Left ventricle myocardium superior (tissue), 1 donor: ENCODE data around the gene ITSN1. TPM values are rescaled to one million over a fixed set of nuclear protein-coding genes. Genes with fewer than 3 reads are reported as not detected.

Source experiments
- ATAC-seq: fragments of 200-7000 bp; cut with Tn5 transposase; one replicate; pipeline ENCODE4 v1.9.1; 2020; ENCODE audit warnings: mild to moderate bottlenecking, moderate library complexity
- DNase-seq: peaks from one replicate; pipeline ENCODE4 v3.0.0-alpha.2; 2020
- intact Hi-C: fragments of 100-400 bp; cut with micrococcal nuclease; formaldehyde crosslinking; loops from one replicate; pipeline ENCODE4 v1.11.0; 2022
- total RNA-seq: library from RNA; stranded (reverse); fragmentation: NEBNext Ultra II Directional; extraction: Animal tissue kit (Norgen Biotek cat#: 25700); gene quantifications from one replicate; pipeline ENCODE4 v1.2.1, GENCODE V29; 2021
- donor health status: DM: no; HTN: yes; CAD: no; lungs with severe emphysema.

The ITSN1 gene
- total RNA-seq, 1 donor from 2014 or later: 44.4 TPM

DNA sequence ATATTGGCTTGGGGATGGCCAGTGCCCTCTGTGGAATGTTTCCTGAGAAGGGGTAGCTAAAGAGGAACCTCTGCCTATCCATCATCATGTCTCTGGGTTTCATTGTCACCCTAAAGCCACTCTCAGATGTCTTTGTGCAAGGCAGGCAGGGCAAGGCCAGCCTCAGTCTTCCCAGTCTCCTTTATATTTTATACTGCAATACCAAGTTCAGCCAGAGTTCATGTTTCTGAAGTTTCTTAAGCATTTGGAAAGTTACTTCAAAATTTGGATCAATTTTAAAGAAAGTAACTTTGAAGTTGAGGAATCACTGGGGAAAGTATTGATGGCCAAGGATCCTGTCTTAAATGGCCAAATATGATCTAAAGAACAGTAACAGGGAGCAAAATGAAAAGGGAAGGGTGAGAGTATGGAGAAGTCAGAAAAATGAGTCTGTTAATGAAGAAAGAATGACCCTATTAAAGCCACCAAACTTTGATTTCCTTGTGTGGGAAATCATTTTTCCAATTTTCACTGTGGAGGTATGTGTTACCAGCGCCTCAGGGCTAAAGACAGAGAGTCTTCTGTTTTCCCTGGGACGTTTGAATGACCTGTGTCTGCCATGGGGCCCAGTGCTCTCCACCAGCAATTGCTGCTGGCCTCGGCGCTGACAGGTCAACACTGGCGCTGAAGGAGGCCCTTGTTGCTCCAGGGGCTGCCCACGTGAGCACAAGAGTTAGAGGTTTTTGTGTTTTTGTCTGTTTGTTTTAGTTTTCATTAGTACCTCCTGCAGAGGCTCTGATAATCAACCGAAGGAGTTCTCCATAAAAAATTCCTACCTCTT, 179.4 kb downstream of the ITSN1 start:
- intact Hi-C loops: no loop called here
- ATAC-seq (no peak), DNase-seq (no peak)

DNA sequence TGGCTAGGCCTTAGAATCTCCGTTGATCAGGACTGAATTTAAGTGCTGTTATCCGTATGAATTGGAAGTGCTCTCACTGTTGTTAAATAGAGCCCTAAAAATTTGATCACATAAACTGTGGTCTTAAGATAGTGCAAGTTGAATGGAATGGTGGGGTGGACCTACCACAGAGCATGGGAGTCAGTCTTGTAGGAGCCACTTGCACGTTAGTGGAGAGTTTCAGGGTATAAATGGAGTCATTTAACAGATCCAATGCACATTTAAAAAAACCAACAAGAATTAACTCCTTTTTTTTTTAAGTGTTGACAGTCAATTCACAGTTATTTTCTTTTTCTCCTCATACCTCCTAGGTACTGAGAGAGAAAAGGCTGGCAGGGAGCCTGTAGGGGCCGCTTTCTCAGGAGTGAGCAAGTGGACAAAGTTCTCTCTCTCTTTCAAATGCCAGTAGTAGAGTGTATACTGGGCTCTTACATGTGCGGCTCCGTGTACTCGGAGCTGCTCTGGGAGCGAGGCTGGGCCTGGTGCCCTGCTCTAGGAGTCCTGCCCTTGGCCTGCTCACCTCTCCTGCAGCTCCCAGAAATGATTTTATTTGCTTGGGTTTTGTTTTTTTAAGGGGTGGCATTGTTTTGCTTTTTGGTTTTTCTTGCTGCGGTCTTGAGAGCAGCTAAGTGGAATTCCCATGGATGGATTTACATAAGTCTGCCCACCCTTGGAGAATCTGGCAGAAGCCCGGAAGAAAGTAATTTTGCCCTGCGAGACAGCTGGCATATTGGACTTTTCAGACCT, 182.0 kb downstream of the ITSN1 start:
- ATAC-seq: peak; percentile 48
- no peak for DNase-seq
- intact Hi-C loops: no loop called here

DNA sequence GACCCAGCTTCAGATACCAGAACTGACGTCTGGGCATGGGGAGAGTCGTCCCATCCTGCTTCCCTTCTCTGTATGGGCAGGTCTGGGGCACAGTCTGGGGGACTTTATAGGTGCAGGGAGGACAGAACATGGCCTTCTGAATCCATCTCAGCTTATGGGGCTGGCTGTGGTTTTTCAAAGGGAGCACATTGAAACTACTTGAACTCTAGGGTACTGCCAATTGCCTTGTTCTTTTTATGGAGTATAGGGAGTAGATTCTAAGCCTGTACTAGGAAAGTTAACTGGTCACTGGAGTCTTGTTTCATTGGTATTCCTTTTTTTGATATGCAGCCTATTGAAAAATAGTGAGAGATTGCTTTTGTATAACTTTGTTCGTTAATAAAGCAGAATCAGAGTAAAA, 183.1 kb downstream of the ITSN1 start:
- ATAC-seq: peak; percentile 35
- no peak for DNase-seq
- intact Hi-C loops: no loop called here

DNA sequence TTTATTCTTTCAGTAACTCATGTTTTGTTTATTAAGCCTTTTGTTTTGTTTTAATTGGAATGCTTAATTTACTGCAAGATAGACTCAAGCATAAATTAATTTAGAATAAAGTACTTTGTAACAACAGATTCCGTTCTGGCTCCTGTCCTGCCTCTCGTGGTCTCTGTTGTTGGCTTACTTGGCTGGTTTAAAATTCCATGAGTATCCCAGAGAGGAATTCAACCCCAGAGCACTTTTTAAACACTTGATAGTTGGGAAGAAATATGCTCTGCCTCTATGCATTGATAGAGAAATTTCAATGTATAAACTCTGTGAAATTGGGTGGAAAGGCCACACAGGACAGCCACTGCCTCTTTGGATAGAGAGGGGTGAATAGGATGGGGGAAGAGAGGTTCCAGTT, 183.6 kb downstream of the ITSN1 start:
- intact Hi-C loops: no loop called here
- DNase-seq: no peak
- ATAC-seq: no peak

DNA sequence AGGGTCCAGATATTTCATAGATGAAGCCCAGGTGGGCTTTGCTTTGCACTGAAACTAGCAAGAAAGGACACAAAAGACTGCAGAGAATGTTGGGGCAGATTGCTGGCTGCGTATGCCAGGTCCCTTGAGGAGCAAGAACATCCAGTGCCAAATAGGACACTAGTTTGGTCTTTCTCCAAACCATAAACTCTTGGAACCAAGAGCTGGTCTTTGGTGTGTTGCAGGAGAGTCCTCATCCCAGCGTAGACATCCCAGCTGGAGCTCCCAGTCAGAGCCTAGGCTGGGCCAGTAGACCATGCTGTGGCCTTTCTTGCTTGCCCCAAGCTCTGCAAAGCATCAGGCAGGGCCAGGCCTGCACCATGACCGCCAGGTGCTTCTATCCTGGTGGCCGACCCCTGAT, 185.8 kb downstream of the ITSN1 start:
- DNase-seq (peak; percentile 46), ATAC-seq (peak; percentile 87)
- intact Hi-C loops: no loop called here

DNA sequence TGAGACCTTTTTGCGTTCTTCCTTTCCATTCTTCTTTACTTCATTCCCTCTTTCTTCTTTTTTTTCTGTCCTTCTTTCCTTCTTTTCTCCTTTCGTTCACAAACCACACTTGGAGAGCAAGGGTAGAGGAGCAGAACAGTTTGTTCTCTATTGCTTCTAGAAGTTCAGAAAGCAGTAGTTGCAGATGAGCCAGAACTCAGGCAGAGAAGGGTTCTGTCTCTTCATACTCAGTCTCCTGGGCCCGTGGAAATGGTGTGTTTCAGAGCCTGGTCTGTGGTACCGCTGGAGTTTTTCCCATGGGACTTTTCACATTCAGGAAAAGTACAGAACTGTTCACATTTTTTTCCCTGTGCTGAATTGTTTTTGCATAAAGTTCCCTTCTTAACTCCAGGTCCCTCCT, 186.3 kb downstream of the ITSN1 start:
- intact Hi-C loops: no loop called here
- ATAC-seq (peak; percentile 57), DNase-seq (no peak)

DNA sequence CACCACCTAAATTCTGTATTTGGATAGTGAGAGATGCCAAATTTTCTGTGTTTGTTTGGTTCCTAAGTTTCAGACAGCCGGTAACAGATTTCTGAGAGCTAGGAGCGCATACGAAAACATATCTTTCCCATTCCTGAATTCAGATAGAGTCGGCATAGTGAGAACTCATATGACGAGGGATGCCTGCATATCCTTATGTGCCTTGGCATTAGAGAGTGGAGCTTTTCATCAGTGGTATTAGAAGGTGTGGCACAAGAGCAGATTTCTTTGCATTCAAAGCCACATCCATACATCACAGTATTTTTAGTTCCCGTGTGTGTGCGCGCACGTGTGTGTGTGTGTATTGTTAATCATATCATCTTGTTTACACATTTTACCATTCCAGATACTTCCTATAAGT, 187.5 kb downstream of the ITSN1 start:
- no peak for DNase-seq
- intact Hi-C loops: no loop called here

DNA sequence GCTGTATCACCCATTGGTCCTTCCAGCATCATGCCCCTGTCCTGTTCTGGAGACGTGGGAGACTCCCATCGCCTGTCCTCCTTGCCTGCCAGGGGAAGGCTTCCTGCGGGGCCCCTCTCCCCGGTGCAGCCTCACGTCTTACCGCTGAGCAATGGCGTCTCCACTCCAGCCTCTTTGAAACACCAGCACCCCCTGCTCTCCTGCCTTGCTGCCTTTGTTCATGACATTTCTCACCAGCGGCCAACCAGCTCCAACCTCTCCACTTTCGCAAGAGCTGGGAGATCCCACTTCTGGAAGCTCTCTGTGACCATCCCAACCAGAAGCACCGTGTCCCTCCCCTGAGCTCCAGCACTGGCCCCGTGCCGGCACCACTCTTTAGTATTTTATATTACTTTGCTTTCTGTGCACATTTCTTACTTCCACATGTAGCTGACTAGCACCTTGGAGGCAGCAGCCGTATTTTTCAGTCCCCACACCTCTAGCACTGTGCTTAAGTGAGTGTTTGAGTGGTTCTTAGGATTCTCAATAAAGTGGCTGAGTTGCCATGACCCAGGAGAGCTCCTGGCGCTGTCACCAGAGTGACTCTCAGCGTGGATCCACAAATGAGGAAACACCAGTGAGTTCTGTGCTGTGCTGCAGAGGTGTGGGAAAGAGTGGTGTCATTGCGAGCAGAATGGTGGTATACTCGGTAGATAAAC, 189.8 kb downstream of the ITSN1 start:
- no peak for ATAC-seq
- no peak for DNase-seq
- intact Hi-C loops: no loop called here

More for the DNA sequence above, 187.5 kb downstream of the ITSN1 start:
- no peak for ATAC-seq

DNA sequence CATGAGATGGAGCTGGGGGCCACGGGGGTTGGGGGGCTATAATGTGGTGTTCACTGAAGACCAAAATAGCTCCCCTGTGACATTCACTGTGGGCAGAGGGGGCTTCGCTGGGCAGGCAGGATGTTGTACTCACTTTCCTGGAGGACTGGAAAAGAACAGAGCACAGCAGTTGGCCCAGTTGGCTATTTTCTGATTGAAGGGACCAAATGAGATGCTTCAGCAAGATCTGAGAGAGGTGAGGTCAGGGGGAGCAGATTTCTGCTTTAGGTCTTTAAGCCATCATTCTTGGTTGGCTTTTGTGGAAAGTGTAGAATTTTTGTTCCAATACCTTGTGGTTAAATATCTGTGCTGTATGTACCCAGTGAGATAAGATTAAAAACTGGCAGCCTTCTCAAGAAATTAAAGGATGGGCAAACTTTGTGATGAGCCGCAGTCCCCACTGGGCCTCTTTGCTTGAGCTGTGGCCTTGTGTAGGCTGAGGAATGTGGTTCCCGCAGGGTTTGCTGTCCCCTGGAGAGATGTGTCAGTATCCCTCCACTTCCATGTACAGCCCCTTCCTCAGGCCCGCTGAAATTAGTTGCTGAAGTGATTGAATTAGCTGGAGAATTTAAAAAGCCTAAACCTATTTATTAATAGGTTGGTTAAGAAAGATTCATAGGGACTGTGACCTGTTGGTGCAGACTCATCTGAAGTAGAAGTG, 192.7 kb downstream of the ITSN1 start:
- intact Hi-C loops: no loop called here
- DNase-seq: no peak
- no peak for ATAC-seq

DNA sequence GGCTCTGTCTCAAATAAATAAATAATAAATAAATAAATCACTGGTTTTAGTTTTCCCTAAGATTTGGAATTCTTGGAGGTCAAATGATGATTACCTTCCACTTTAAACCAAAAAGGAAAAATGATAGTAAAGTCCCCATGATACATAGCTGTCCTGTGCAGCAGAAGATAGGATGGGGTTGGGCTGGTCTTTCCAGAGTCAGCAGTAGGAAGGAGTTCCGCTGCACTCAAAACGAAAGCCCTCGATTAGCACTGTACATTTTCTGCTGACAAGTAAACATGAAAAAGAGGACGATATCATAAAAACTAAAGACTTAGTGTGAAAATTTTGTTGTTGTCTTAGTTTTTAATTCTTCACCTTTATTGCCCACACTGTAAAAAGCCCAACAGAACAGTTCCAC, 193.6 kb downstream of the ITSN1 start:
- no peak for DNase-seq
- intact Hi-C loops: no loop called here
- ATAC-seq: no peak

DNA sequence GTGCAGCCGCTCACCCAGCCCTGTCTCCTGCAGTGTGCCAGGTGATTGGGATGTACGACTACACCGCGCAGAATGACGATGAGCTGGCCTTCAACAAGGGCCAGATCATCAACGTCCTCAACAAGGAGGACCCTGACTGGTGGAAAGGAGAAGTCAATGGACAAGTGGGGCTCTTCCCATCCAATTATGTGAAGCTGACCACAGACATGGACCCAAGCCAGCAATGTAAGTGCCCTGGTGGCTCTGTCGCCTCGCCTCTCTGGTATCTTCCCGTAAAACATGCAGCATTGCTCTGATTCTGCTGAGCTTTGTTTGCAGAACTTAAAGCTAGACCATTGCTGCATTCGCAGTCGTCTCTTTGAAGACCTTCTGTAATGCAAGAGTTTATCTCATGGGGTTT, 194.1 kb downstream of the ITSN1 start:
- ATAC-seq: no peak
- no peak for DNase-seq
- intact Hi-C loops: no loop called here

DNA sequence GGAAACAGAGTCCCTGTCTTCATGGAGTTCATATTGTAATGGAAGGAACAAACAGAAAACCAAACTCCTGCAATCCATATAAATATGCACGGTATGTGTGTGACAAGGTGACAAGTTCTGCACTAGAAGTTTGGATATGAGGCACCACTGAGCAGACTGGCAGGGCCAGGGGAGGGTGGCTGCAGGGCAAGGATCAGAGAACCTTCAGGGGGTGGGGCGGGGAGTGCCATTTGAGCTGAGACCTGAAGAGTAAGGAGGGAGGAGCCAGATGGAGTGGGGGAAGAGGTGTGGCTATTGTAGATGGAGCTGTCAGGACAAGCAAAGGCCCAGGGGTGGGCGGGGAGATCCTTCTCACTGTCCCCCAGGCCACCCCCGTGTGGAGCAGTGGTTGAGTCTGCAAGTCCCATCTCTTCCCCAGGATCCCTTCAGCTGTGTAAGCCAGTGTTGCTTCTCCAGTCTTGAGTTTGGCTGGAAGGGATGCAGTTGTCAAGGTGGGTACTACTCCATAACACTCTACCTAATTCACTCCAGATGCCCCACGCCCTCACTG, 196.9 kb downstream of the ITSN1 start:
- no peak for DNase-seq
- intact Hi-C loops: no loop called here
- no peak for ATAC-seq

DNA sequence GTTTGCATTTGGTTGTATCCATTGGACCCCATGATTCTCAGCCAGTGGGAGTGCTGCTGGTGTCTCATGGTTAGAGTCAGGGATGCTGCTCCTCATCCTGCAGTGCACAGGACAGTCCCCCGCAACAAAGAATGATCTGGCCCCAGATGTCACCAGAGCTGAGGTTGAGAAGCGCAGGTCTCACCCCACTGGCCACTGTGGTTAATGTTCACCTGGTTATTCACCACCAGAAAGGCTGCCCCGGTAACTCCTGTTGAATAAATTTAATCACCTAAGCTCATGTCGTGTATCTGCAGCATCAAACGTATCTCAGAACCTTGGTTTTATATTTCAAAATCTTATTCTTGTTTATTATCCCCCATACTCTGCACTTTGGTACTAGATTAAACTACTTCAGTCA, 197.5 kb downstream of the ITSN1 start:
- no peak for DNase-seq
- ATAC-seq: no peak
- intact Hi-C loops: no loop called here

DNA sequence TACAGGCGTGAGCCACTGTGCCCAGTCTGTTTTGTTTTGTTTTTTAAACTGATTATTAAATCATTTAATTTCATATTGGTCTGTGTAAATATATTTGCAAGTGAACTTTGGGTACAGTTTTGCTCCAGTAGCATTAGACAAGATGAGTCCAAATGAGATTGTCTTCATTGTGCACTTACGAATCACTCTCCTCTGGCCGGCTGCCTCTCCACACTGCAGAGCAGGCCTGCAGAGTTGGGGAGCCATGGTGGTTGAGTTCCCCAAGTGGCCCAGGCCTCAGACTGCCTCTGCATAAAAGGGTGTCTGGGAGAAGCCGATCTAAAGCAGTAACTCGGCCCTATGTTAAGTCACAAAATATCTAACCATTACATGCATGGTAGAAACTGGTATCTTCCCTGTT, 198.5 kb downstream of the ITSN1 start:
- DNase-seq: no peak
- ATAC-seq: no peak
- intact Hi-C loops: no loop called here

DNA sequence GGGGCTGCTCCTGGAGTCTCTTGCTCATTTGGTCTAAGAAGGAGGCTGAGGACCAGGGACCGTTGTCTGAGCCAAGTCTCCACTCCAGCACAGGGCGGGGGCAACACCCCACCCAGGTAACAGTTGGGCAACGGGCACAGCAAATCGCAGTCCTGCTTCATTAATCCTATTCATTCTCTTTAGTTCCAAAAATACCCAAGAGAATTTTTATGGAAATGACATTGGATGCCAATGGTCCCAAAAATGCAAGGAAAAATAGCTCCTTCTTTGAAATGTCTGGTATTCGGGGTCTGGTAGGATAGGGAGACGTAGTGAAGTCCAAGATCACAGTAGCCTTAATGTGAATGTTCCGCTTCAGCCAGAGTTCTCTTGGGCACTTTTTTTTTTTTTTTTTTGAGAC, 199.3 kb downstream of the ITSN1 start:
- ATAC-seq (no peak), DNase-seq (no peak)
- intact Hi-C loops: no loop called here

DNA sequence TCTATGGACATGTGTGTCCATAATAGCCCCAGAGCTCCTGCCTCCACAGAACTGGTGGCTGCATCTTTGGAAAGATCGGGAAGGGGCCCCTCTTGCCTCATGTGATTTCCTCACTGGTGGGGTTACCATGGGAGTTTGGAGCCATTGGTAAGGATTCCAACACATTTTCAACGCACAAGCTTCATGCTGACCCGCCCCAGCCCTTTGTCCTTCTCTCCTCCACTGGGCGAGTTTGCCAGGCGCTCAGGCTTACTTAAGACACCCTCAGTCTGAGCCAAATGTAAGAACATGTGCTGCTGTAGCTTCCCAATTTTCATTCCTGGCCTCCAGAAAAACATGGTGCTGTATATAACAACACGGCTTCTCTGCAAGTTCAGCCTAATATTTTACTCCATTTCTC, 200.9 kb downstream of the ITSN1 start:
- intact Hi-C loops: no loop called here
- ATAC-seq (peak; percentile 24), DNase-seq (no peak)

DNA sequence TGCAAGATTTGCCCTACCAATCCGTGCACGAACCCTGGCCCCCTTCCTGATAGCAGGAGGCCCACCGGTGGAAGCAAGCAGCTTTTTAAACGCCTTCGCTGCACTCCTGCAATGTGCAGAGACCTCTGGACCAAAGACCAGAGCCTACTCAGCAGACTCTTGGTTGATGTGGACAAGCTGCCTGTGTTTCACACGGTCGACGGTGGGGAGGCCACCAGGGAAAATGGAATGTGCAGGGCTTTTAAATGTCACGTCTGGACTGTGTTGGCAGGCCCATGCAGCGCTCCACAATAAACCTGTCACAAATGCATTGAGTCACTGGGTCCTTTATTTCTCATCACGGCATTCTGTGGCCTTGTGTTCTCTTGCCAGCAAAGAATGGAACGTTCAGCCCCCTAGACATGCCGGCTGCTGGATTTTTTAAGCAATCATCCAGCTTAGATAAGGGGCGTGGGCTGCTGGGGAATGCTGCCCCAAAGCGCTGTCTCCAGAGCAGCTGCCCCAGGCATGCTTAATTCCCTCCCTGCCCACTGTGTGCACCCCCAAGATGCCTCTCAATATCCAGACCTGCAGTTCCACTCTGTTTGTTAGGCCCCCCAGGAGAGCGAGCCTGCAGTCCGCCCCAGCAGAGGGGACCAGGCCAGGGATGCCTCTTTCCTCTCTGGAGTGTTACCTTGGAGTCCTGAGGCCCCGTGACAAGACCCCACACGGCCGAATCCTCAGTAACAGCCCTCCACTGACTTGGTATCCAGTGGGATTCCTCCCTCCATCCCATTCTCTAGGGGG, 202.0 kb downstream of the ITSN1 start:
- peak; percentile 84 for ATAC-seq
- peak; percentile 57 for DNase-seq
- intact Hi-C loops: no loop called here

DNA sequence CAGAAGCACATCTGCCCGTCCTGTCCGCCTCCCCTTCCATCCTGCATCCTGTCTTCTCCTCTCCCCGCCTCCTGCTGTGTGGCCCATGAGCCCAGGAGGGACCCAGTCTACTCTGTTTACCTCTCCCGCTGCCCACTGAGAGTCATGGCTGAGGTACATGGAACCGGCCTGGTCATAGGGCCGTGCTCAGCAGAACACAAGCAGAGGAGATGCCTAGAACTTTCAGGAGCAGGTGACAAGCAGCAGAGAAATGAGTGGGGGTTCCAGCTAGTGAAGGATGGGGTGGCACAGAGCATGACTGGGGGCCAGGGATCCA, 202.5 kb downstream of the ITSN1 start:
- ATAC-seq (no peak), DNase-seq (no peak)
- intact Hi-C loops: no loop called here

DNA sequence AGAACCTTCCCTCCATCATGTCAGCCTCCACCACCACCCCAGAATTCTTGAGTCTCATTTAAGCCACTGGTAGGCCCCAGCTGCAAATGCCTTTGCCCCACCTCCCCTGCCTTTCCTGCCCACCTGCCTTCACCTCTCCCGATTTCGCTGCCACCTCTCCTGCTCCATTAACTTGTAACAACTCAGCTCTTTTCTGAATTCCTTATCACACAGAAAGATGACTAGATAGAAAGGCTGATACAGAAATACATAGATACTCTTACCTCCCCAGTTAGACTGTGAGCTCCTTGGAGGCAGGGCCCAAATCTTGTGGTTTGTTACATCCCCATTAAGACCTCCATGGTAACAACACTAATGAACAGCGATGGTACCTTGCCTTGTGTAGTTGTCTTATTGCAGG, 203.8 kb downstream of the ITSN1 start:
- intact Hi-C loops: no loop called here
- no peak for DNase-seq
- no peak for ATAC-seq
